ENCODE results near the gene ARFGAP3.

ARFGAP3 gene

DNA sequence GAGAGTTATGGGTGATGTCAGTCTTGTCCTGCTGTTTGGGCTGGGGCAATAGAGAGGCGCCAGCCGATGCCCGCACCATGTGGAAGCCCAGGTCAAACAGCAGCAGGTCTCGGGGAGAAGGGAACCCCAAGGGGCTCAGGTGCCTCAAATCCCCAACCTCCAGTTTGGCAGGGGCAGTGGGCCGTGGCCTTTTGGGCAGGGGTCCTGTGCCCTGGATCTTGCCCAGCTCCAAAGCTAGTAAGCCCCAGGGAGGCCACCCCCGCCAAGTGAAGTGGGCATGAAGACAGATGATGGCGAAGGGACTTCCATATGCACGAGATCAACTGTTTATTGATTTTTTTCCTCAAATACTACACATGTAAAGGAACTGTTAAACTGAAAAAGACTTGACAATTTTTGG is 12.4 kb upstream of the ARFGAP3 start:
- TF ChIP-seq, protein P1, sequence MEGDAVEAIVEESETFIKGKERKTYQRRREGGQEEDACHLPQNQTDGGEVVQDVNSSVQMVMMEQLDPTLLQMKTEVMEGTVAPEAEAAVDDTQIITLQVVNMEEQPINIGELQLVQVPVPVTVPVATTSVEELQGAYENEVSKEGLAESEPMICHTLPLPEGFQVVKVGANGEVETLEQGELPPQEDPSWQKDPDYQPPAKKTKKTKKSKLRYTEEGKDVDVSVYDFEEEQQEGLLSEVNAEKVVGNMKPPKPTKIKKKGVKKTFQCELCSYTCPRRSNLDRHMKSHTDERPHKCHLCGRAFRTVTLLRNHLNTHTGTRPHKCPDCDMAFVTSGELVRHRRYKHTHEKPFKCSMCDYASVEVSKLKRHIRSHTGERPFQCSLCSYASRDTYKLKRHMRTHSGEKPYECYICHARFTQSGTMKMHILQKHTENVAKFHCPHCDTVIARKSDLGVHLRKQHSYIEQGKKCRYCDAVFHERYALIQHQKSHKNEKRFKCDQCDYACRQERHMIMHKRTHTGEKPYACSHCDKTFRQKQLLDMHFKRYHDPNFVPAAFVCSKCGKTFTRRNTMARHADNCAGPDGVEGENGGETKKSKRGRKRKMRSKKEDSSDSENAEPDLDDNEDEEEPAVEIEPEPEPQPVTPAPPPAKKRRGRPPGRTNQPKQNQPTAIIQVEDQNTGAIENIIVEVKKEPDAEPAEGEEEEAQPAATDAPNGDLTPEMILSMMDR (IDR thresholded peaks at IDR 0.05) = no peak

GRCh38 chr22:42868751-42869251 is 11.7 kb upstream of the ARFGAP3 start:
- TF ChIP-seq, protein P1 (IDR thresholded peaks at IDR 0.05) = no peak

- TF ChIP-seq, protein P1 (IDR thresholded peaks at IDR 0.05) = no peak
These were observed 9.0 kb upstream of the ARFGAP3 start for GRCh38 chr22:42866100-42866499.

DNA sequence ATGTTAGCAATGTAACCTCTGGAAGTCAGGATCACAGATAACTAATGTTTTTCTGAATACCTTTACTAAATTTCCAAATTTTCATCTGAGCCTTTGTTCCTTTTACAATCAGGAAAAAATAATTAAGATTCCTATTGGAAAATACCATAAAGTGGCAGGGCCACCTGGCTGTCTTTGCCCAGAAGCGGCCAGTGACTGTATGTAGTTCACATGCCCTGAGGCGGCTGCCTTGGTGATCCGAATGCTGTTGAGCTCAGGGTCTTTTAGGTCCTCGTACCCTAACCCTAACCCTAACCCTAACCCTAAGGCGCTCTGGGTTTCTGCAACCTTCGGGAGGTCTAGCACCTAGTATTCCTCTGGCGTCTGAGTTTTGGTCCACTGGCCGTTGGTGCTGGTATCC is 8.5 kb upstream of the ARFGAP3 start:
- TF ChIP-seq, protein P1 (IDR thresholded peaks at IDR 0.05) = no peak

DNA sequence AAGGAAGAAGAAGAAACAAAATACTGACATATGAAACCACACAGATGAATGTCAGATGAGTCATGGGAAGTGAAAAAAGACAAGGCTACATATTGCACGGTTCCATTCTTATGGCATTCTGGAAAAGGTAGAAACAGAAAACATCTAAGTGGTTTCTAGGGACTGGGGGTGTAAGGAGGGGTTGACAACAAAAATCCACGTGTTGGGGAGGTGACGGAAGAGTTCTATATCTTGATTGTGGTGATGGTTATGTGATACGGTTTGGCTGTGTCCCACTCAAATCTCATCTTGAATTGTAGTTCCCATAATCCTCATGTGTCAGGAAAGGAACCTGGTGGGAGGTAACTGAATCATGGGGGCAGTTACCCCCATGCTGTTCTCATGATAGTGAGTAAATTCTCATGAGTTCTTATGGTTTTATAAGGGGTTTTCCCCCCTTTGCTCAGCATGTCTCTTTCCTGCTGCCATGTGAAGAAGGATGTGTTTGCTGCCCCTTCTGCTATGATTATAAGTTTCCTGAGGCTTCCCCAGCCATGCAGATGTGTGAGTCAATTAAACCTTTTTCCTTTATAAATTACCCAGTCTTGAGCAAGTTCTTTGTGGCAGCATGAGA is 6.4 kb upstream of the ARFGAP3 start:
- TF ChIP-seq, protein P1 (IDR thresholded peaks at IDR 0.05) = no peak

DNA sequence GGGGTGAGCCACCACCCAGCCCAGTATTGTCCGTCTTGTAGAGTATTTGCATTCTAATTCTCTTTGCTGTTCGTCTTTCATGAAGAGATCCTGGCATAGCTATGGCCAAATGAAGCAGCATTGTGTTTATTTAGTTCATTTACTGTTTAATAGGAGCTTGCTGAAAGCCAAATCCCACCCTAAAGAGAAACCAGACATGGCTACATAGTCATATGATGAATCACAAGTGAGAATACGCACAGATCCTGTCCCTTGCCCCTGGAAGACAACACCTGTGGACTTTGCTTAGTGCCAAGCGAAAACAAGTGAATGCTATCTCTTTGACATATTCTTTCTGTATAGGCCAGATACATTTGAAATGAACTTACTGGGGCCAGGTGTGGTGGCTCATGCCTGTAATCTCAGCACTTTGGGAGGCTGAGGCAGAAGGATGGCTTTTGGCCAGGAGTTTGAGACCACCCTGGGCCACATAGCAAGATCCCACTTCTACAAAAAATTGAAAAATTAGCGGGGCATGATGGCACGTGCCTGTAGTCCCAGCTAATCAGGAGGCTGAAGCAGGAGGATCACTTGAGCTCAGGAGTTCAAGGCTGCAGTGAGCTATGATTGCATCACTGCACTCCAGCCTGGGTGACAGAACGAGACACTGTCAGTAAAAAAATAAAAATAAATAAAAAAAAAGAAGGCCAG is 5.1 kb upstream of the ARFGAP3 start:
- TF ChIP-seq, protein P1 (IDR thresholded peaks at IDR 0.05) = no peak

DNA sequence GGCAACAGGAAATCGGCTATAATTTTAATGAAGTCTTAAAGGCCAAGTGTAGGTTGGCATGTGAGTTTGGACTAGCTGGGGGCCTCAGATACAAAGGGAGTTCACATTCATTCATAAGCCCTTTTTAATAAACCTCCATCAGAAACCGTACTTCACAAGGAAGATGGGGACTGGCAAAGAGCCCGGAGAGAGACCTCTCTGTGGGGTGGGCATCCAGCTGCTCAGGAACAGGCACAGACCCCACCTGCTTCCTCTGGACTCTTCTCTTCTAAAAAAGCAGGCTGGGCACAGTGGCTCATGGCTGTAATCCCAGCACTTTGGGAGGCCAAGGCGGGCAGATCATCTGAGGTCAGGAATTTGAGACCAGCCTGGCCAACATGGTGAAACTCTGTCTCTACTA is 3.9 kb upstream of the ARFGAP3 start:
- TF ChIP-seq, protein P1 (IDR thresholded peaks at IDR 0.05) = no peak

All from LNCAP (cell line).